Transverse colon (tissue), 4 donors: ENCODE measurements around the gene CCNJ.

Experiments
- CTCF ChIP-seq, 5 experiments: fragments of 200-600 bp in 3 of 5; fragments of 450-650 bp in 2 of 5; sonication (generic) in 3 of 5; IDR thresholded peaks; 1 replicate in 2 of 5; 2 replicates in 3 of 5; pipeline ENCODE4 v1.5.1; 2016 to 2017; ENCODE audit warnings: antibody characterized with exemption in 5 of 5, inconsistent platforms in 3 of 5, mild to moderate bottlenecking in 2 of 5, moderate library complexity in 1 of 5
- POLR2AphosphoS5 ChIP-seq, 3 donors: sonication (generic); formaldehyde crosslinking; IDR thresholded peaks; one replicate each; pipeline ENCODE4 v1.6.1; 2016; ENCODE audit warnings: antibody characterized with exemption in 3 of 3

GRCh38 chr10:96090463-96090800 lies 47.0 kb downstream of the CCNJ start:
- TF ChIP-seq POLR2AphosphoS5 (IDR thresholded peaks at IDR 0.05) (no peak), CTCF (IDR thresholded peaks at IDR 0.05) (no peak)
